Mesenchymal stem cell (in vitro differentiated cells and primary cell): ENCODE measurements around the gene CRELD2.

ENCODE experiments used
- DNase-seq: peaks from one replicate; pipeline ENCODE4 v3.0.0-alpha.2; 2013
- H2AFZ ChIP-seq: one replicate; pipeline ENCODE4 v1.6.1; 2013; ENCODE audit warnings: low read depth, mild to moderate bottlenecking, control low read depth, inconsistent platforms, low read length, moderate library complexity
- H2AK5ac ChIP-seq: 2 replicates; pipeline ENCODE4 v1.6.1; 2013; ENCODE audit warnings: low read length, moderate library complexity, mild to moderate bottlenecking, inconsistent platforms; ENCODE audit not compliant: severe bottlenecking
- H2BK120ac ChIP-seq: one replicate; pipeline ENCODE4 v1.6.1; 2013; ENCODE audit warnings: low read depth, mild to moderate bottlenecking, inconsistent platforms, low read length, moderate library complexity
- H2BK12ac ChIP-seq, 2 experiments: one replicate each; pipeline ENCODE4 v1.6.1; 2013; ENCODE audit warnings: inconsistent platforms in 2 of 2, low read length in 2 of 2, mild to moderate bottlenecking in 2 of 2, moderate library complexity in 2 of 2, control low read depth in 1 of 2
- H2BK15ac ChIP-seq: one replicate; pipeline ENCODE4 v1.6.1; 2013; ENCODE audit warnings: mild to moderate bottlenecking, low read depth, inconsistent platforms; ENCODE audit not compliant: poor library complexity, severe bottlenecking
- H2BK5ac ChIP-seq: 2 replicates; pipeline ENCODE4 v1.6.1; 2013; ENCODE audit warnings: low read depth, mild to moderate bottlenecking, low read length, control low read depth, inconsistent platforms; ENCODE audit not compliant: poor library complexity, severe bottlenecking
- H3K14ac ChIP-seq, 2 experiments: one replicate each; pipeline ENCODE4 v1.6.1; 2013; ENCODE audit warnings: inconsistent platforms in 2 of 2, low read length in 2 of 2, control low read depth in 1 of 2, mild to moderate bottlenecking in 1 of 2, moderate library complexity in 1 of 2
- H3K18ac ChIP-seq, 2 experiments: one replicate each; pipeline ENCODE4 v1.6.1; 2013; ENCODE audit warnings: inconsistent platforms in 2 of 2, low read length in 2 of 2, control low read depth in 1 of 2, low read depth in 1 of 2, mild to moderate bottlenecking in 1 of 2
- H3K23ac ChIP-seq, 2 experiments: one replicate each; pipeline ENCODE4 v1.6.1; 2013; ENCODE audit warnings: inconsistent platforms in 2 of 2, low read length in 2 of 2, mild to moderate bottlenecking in 2 of 2, moderate library complexity in 2 of 2, control low read depth in 1 of 2
- H3K27ac ChIP-seq: 2 replicates; pipeline ENCODE4 v1.5.1; 2013; ENCODE audit warnings: mild to moderate bottlenecking, moderate library complexity, low read length, control low read depth, inconsistent platforms; ENCODE audit not compliant: poor library complexity, severe bottlenecking
- H3K27me3 ChIP-seq, 2 experiments: 2 replicates each; pipeline versions ENCODE4 v1.6.1 to v1.7.0; 2013; ENCODE audit warnings: low read length in 2 of 2, mild to moderate bottlenecking in 2 of 2, moderate library complexity in 2 of 2, control low read depth in 1 of 2, inconsistent platforms in 1 of 2; ENCODE audit not compliant: control insufficient read depth in 1 of 2, insufficient read depth in 1 of 2
- H3K36me3 ChIP-seq, 2 experiments: 2 replicates each; pipeline versions ENCODE4 v1.6.1 to v1.7.0; 2013; ENCODE audit warnings: low read length in 2 of 2, control low read depth in 1 of 2, inconsistent platforms in 1 of 2, low read depth in 1 of 2, mild to moderate bottlenecking in 1 of 2; ENCODE audit not compliant: insufficient read depth in 2 of 2, control insufficient read depth in 1 of 2
- H3K4ac ChIP-seq, 2 experiments: one replicate each; pipeline ENCODE4 v1.6.1; 2013; ENCODE audit warnings: inconsistent platforms in 2 of 2, low read length in 2 of 2, mild to moderate bottlenecking in 2 of 2, moderate library complexity in 2 of 2, control low read depth in 1 of 2, low read depth in 1 of 2
- H3K4me1 ChIP-seq: 2 replicates; pipeline ENCODE4 v1.6.1; 2013; ENCODE audit warnings: low read depth, low read length, control low read depth; ENCODE audit not compliant: control insufficient read depth, insufficient read depth
- H3K4me2 ChIP-seq: 2 replicates; pipeline ENCODE4 v1.6.1; 2013; ENCODE audit warnings: low read length, mild to moderate bottlenecking, inconsistent platforms; ENCODE audit not compliant: poor library complexity, severe bottlenecking
- H3K4me3 ChIP-seq, 2 experiments: 2 replicates each; pipeline versions ENCODE4 v1.5.1 to v1.7.0; 2013; ENCODE audit warnings: low read length in 2 of 2, mild to moderate bottlenecking in 2 of 2, control low read depth in 1 of 2, low read depth in 1 of 2; ENCODE audit not compliant: insufficient read depth in 1 of 2
- H3K79me1 ChIP-seq: replicated peaks from 2 replicates; pipeline ENCODE4 v1.6.1; 2013; ENCODE audit warnings: mild to moderate bottlenecking, control low read depth, low read length, inconsistent platforms; ENCODE audit not compliant: poor library complexity, severe bottlenecking
- H3K9ac ChIP-seq: 2 replicates; pipeline ENCODE4 v1.7.0; 2013; ENCODE audit warnings: mild to moderate bottlenecking, low read length, moderate library complexity
- H3K9me3 ChIP-seq: 2 replicates; pipeline ENCODE4 v1.7.0; 2013; ENCODE audit warnings: mild to moderate bottlenecking, low read length; ENCODE audit not compliant: control insufficient read depth
- H4K8ac ChIP-seq: one replicate; pipeline ENCODE4 v1.6.1; 2013; ENCODE audit warnings: inconsistent platforms, mild to moderate bottlenecking, low read length, moderate library complexity
- H4K91ac ChIP-seq: one replicate; pipeline ENCODE4 v1.6.1; 2013; ENCODE audit warnings: mild to moderate bottlenecking, low read length, inconsistent platforms
- WGBS: methylation state at CpG from one replicate; pipeline ENCODE4 v1.1.7; 2013; ENCODE audit warnings: mixed read lengths; 5-methylcytosine and 5-hydroxymethylcytosine counted together

The CRELD2 gene

GRCh38 chr22:49930596-49931412 is 12.4 kb downstream of the CRELD2 start:
- H3K18ac ChIP-seq: no peak overlapping the region
- 74% methylated on average over 14 of the region's 14 CpGs for WGBS
- no peak overlapping the region for H2AFZ ChIP-seq

GRCh38 chr22:49933236-49934159 is 15.1 kb downstream of the CRELD2 start:
- 82% methylated on average over 27 of the region's 27 CpGs for WGBS
- Histone ChIP-seq H3K18ac (peak overlapping the region; percentile 97 to 99), H3K36me3 (no peaks in the 10 kb centered on the region), H3K27me3 (peaks cover 4 to 5% of the 10 kb centered on the region in 2 experiments), H3K14ac (peak overlapping the region in 1 of 2 experiments; percentile 90), H3K4ac (peak overlapping the region; percentile 95 to 100), H2AK5ac (no peak overlapping the region), H2BK15ac (peak overlapping the region; percentile 75), H2AFZ (peak overlapping the region; percentile 47), H3K4me3 (peak overlapping the region in 1 of 2 experiments; percentile 78), H4K91ac (peak overlapping the region; percentile 100), H3K27ac (no peak overlapping the region), H3K9ac (peak overlapping the region; percentile 82), H2BK5ac (peak overlapping the region; percentile 35), H3K4me2 (no peak overlapping the region), H4K8ac (peak overlapping the region; percentile 99), H2BK12ac (peak overlapping the region; percentile 93 to 99), H3K4me1 (peaks cover 46% of the 10 kb centered on the region), H3K9me3 (no peaks in the 10 kb centered on the region), H3K79me1 (no peaks in the 10 kb centered on the region), H3K23ac (no peak overlapping the region), H2BK120ac (peak overlapping the region; percentile 99)
- no peak for DNase-seq

More at GRCh38 chr22:49930596-49931412, 12.4 kb downstream of the CRELD2 start:
- Histone ChIP-seq H3K9me3 (no peaks in the 10 kb centered on the region), H2BK5ac (no peak overlapping the region), H3K4me2 (no peak overlapping the region), H3K23ac (no peak overlapping the region), H3K79me1 (no peaks in the 10 kb centered on the region), H4K8ac (no peak overlapping the region), H2BK15ac (no peak overlapping the region), H3K4me1 (peaks cover 26% of the 10 kb centered on the region), H2BK12ac (no peak overlapping the region), H3K4ac (no peak overlapping the region), H2BK120ac (no peak overlapping the region), H3K36me3 (peaks cover 3 to 13% of the 10 kb centered on the region in 2 experiments), H3K9ac (no peak overlapping the region), H4K91ac (peak overlapping the region; percentile 29), H2AK5ac (no peak overlapping the region), H3K27ac (no peak overlapping the region), H3K4me3 (no peak overlapping the region), H3K27me3 (peaks cover 4 to 5% of the 10 kb centered on the region in 2 experiments), H3K14ac (no peak overlapping the region)
- peak; percentile 73 for DNase-seq

GRCh38 chr22:49934160-49934890 is 15.9 kb downstream of the CRELD2 start:
- H2BK120ac ChIP-seq: peak overlapping the region; percentile 99
- H3K4ac ChIP-seq: peak overlapping the region; percentile 95 to 100
- H3K27me3 ChIP-seq: peaks cover 4 to 5% of the 10 kb centered on the region in 2 experiments
- DNase-seq: peak; percentile 60
- peak overlapping the region; percentile 97 to 99 for H3K18ac ChIP-seq
- no peaks in the 10 kb centered on the region for H3K9me3 ChIP-seq
- peaks cover 0 to 5% of the 10 kb centered on the region in 2 experiments for H3K36me3 ChIP-seq
- H2BK5ac ChIP-seq: no peak overlapping the region
- 74% methylated on average over 21 of the region's 24 CpGs for WGBS
- H3K79me1 ChIP-seq: no peaks in the 10 kb centered on the region
- H4K91ac ChIP-seq: peak overlapping the region; percentile 100
- no peak overlapping the region for H2AFZ ChIP-seq
- peak overlapping the region; percentile 85 to 100 for H2BK12ac ChIP-seq
- H3K4me1 ChIP-seq: peaks cover 44% of the 10 kb centered on the region
- H3K4me2 ChIP-seq: no peak overlapping the region
- H4K8ac ChIP-seq: peak overlapping the region; percentile 99
- H2BK15ac ChIP-seq: peak overlapping the region; percentile 99
- H3K27ac ChIP-seq: no peak overlapping the region
- H2AK5ac ChIP-seq: peak overlapping the region; percentile 63
- peak overlapping the region; percentile 90 to 92 for H3K14ac ChIP-seq
- H3K23ac ChIP-seq: no peak overlapping the region
- peak overlapping the region in 1 of 2 experiments; percentile 78 for H3K4me3 ChIP-seq
- peak overlapping the region; percentile 82 for H3K9ac ChIP-seq
